ENCODE results near the gene TTLL5.

Gene TTLL5

GRCh38 chr14:76002383-76002782 lies 341.3 kb downstream of the TTLL5 start:
- no peaks in the 10 kb centered on the region for H3K9me3 ChIP-seq
- no peaks in the 10 kb centered on the region for H3K4me1 ChIP-seq
- no peaks in the 10 kb centered on the region; the same call in 1 of the 2 replicates for H3K36me3 ChIP-seq
- H3K27me3 ChIP-seq, result no peaks in the 10 kb centered on the region
- TF ChIP-seq CTCF (IDR thresholded peaks at IDR 0.05; ENCODE audit: low read depth, low read length), result no peak
- H3K4me3 ChIP-seq (ENCODE audit: low read depth, low read length), result no peak overlapping the region
- no peak for DNase-seq

All from BE2C (cell line).